Fibroblast of the conjunctiva (primary cell): ENCODE data around the gene TDRD5.

Experiments used
- DNase-seq: peaks from one replicate; pipeline ENCODE4 v3.0.0-alpha.2; 2010; ENCODE audit warnings: low read depth

The TDRD5 gene

GRCh38 chr1:179591592-179592580, at the start of gene TDRD5:
TDRD5 (plus strand) TSS chr1:179591832; CDS start chr1:179592616, 784 bp downstream.
- no peak for DNase-seq

- no peak for DNase-seq
Observed at GRCh38 chr1:179545321-179545720, 46.3 kb upstream of the TDRD5 start.

- DNase-seq, result no peak
Observed at GRCh38 chr1:179547021-179547535, 44.6 kb upstream of the TDRD5 start.

GRCh38 chr1:179548666-179549367, 42.8 kb upstream of the TDRD5 start:
- DNase-seq, result no peak

- DNase-seq, result no peak
Observed at GRCh38 chr1:179549368-179549700, 42.3 kb upstream of the TDRD5 start.

GRCh38 chr1:179550746-179551682, 40.6 kb upstream of the TDRD5 start:
- peak; percentile 17 for DNase-seq

GRCh38 chr1:179554427-179554826, 37.2 kb upstream of the TDRD5 start:
- no peak for DNase-seq

- no peak for DNase-seq
Observed at GRCh38 chr1:179558078-179558477, 33.6 kb upstream of the TDRD5 start.

GRCh38 chr1:179575497-179576314, 15.9 kb upstream of the TDRD5 start, which contains the start of gene NPHS2:
NPHS2 (minus strand) TSS chr1:179575948; CDS start chr1:179575864, 84 bp downstream.
- no peak for DNase-seq

- DNase-seq, result no peak
Observed at GRCh38 chr1:179576509-179576908, 15.1 kb upstream of the TDRD5 start.

- no peak for DNase-seq
Observed at GRCh38 chr1:179583771-179584320, 7.8 kb upstream of the TDRD5 start.

- no peak for DNase-seq
Observed at GRCh38 chr1:179586107-179586823, 5.4 kb upstream of the TDRD5 start.

GRCh38 chr1:179587336-179587735, 4.3 kb upstream of the TDRD5 start:
- no peak for DNase-seq

- no peak for DNase-seq
Observed at GRCh38 chr1:179588425-179589024, 3.1 kb upstream of the TDRD5 start.

- DNase-seq, result no peak
Observed at GRCh38 chr1:179589509-179589908, 2.1 kb upstream of the TDRD5 start.

GRCh38 chr1:179590671-179591070, 961 bp upstream of the TDRD5 start:
- no peak for DNase-seq

- no peak for DNase-seq
Observed at GRCh38 chr1:179591253-179591591, 410 bp upstream of the TDRD5 start.

GRCh38 chr1:179598631-179599030, 7.0 kb downstream of the TDRD5 start:
- DNase-seq, result no peak

- no peak for DNase-seq
Observed at GRCh38 chr1:179599623-179600249, 8.1 kb downstream of the TDRD5 start.
